ENCODE data around the gene FAM222B.
"Not testable (repeated sequence)": the region's sequence is repeated elsewhere in the genome, so short reads cannot be mapped to it uniquely, and the experiment has no call there.

FAM222B gene

GRCh38 chr17:28871056-28871579 is 28.5 kb upstream of the FAM222B start:
- DNase-seq (ENCODE audit: low read depth, low spot score) = no peak

GRCh38 chr17:28867276-28867675 is 24.7 kb upstream of the FAM222B start:
- no peak for DNase-seq (ENCODE audit: low read depth, low spot score)

GRCh38 chr17:28865946-28866752 is 23.6 kb upstream of the FAM222B start:
- no peak for DNase-seq (ENCODE audit: low read depth, low spot score)

- DNase-seq (ENCODE audit: low read depth, low spot score) = no peak
Observed at GRCh38 chr17:28864991-28865849, 22.6 kb upstream of the FAM222B start.

- DNase-seq (ENCODE audit: low read depth, low spot score) = no peak
Observed at GRCh38 chr17:28863953-28864352, 21.4 kb upstream of the FAM222B start.

- no peak for DNase-seq (ENCODE audit: low read depth, low spot score)
Observed at GRCh38 chr17:28862561-28862960, 20.0 kb upstream of the FAM222B start.

GRCh38 chr17:28861393-28862203 is 19.0 kb upstream of the FAM222B start:
- no peak for DNase-seq (ENCODE audit: low read depth, low spot score)

- DNase-seq (ENCODE audit: low read depth, low spot score) = no peak
Observed at GRCh38 chr17:28860363-28860808, 17.8 kb upstream of the FAM222B start.

- no peak for DNase-seq (ENCODE audit: low read depth, low spot score)
Observed at GRCh38 chr17:28858801-28859355, 16.3 kb upstream of the FAM222B start.

- no peak for DNase-seq (ENCODE audit: low read depth, low spot score)
Observed at GRCh38 chr17:28857905-28858800, 15.6 kb upstream of the FAM222B start.

GRCh38 chr17:28856028-28856574 is 13.5 kb upstream of the FAM222B start:
- DNase-seq (ENCODE audit: low read depth, low spot score) = no peak

GRCh38 chr17:28855336-28855679 is 12.7 kb upstream of the FAM222B start:
- no peak for DNase-seq (ENCODE audit: low read depth, low spot score)

GRCh38 chr17:28854457-28855335 is 12.1 kb upstream of the FAM222B start, which contains the start of gene ERAL1:
Gene ERAL1, plus strand, starts transcription at chr17:28855016. Its CDS starts 19 bp downstream, at chr17:28855035.
- peak; percentile 53 for DNase-seq (ENCODE audit: low read depth, low spot score)

GRCh38 chr17:28853295-28853694 is 10.7 kb upstream of the FAM222B start:
- no peak for DNase-seq (ENCODE audit: low read depth, low spot score)

- DNase-seq (ENCODE audit: low read depth, low spot score) = no peak
Observed at GRCh38 chr17:28849281-28849680, 6.7 kb upstream of the FAM222B start.

- peak; percentile 16 for DNase-seq (ENCODE audit: low read depth, low spot score)
Observed at GRCh38 chr17:28848667-28849066, 6.1 kb upstream of the FAM222B start.

GRCh38 chr17:28846699-28847098 is 4.1 kb upstream of the FAM222B start:
- not testable (repeated sequence) for DNase-seq (ENCODE audit: low read depth, low spot score)

- DNase-seq (ENCODE audit: low read depth, low spot score) = no peak
Observed at GRCh38 chr17:28846231-28846630, 3.6 kb upstream of the FAM222B start.

- DNase-seq (ENCODE audit: low read depth, low spot score) = no peak
Observed at GRCh38 chr17:28843816-28844148, 1.2 kb upstream of the FAM222B start.
